8988T (cell line): ENCODE measurements around the gene NME1.
"Not testable (repeated sequence)": the region's sequence is repeated elsewhere in the genome, so short reads cannot be mapped to it uniquely, and the experiment has no call there.

Experiments
- DNase-seq: peaks from one replicate; pipeline ENCODE4 v3.0.0; 2011

Gene NME1

DNA sequence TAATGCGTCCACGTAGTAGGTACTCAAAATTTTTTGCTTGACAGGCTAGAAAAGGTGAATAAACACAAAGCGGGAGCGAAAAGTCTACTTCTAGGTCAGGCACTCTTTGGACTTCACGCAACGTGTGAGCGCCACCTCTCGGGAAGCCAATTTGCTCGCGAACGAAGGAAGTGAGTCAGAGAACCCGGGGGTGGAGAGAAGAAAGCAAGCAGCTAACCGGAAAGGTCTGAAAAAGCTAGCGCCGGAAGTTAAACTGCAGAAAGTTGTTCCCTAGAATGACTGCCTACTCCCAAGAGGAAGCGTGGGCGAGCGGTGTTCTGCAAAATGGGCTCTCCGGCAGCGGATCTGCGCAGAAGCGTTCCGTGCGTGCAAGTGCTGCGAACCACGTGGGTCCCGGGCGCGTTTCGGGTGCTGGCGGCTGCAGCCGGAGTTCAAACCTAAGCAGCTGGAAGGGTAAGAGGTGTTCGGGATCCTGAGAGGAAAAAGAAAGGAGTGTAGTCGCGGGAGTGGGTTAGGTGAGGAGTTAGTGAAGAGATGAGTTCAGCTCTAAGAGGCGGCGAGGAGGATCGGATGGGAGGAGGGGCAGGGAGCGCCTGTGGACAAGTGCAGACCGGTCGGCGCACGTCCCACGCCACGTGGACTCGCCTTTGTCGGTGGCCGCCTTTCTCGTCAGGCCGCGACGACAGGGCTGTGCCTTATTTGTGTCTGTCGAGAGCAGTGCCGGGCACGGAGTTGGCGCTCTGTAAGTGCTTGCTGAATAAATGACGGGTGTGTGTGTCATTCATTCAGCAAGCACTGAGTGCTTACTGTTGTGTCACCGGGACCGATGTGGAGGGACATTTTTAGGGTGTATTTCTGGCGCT is at the start of gene NME1:
Gene NME1, plus strand, starts transcription at position 350 of the 863 bp plus-strand sequence. CDS start 2,096 bp downstream, outside the sequence.
- DNase-seq, result peak; percentile 34

DNA sequence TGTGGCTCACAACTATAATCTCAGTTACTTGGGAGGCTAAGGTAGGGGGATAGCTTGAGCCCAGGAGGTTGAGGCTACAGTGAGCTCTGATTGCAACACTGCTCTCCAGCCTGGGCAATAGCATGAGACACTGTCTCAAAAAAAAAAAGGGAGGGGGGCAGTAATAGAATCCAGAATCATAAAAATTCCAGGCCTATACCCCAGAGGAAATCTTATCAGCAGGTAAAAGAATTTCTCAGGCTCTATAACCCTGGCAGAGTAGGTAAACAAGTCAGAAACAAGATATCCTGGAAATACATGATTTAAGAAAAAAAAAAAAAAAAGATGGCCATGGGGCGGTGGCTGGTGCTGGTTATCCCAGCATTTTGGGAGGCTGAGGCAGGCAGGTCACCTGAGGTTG is 45.6 kb upstream of the NME1 start:
- DNase-seq, result no peak

DNA sequence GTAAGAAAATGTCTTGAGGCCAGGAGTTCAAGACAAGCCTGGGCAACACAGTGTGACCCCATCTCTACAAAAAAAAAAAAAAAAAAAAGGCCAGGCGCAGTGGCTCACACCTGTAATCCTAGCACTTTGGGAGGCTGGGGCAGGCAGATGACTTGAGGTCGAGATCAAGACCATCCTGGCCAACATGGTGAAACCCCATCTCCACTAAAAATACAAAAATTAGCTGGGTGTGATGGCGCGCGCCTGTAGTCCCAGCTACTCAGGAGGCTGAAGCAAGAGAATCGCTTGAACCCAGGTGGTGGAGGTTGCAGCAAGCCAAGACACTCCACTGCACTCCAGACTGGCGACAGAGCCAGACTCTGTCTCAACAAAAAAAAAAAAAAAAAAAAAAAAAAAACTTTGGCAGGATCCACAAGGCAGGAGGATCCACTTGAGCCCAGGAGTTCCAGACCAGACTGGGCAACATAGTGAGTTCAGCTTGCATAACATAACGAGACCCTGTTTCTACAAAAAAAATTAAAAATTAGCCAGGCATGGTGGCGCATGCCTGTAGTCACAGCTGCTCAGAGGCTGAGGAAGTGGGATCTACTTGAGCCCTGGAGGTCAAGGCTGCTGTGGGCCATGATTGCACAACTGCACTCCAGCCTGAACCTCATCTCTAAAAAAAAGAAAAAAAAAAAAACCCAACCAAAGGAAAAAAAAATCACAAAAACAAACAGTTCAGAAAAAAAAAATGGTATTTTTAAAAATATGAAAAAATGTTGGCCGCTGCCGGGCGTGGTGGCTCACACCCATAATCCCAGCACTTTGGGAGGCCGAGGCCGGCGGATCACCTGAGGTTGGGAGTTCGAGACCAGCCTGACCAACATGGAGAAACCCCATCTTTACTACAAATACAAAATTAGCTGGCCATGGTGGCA is 40.8 kb upstream of the NME1 start:
- DNase-seq, result not testable (repeated sequence)

DNA sequence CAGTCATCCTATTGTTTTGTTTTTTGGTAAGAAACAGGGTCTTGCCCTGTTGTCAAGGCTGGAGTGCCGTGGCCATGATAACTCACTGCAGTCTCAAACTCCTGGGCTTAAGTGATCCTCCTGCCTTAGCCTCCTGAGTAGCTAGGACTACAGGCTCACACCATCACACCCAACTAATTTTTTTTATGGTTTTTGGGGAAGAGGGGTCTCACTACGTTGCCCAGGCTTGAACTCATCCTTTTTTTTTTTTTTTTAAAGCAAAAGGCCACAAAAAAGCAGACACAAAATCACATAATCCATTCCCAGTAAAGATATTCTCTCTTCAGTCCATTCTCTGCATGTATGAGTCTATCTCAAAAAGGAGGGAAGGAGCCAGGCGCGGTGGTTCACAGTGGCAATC is 38.2 kb upstream of the NME1 start:
- DNase-seq, result no peak

DNA sequence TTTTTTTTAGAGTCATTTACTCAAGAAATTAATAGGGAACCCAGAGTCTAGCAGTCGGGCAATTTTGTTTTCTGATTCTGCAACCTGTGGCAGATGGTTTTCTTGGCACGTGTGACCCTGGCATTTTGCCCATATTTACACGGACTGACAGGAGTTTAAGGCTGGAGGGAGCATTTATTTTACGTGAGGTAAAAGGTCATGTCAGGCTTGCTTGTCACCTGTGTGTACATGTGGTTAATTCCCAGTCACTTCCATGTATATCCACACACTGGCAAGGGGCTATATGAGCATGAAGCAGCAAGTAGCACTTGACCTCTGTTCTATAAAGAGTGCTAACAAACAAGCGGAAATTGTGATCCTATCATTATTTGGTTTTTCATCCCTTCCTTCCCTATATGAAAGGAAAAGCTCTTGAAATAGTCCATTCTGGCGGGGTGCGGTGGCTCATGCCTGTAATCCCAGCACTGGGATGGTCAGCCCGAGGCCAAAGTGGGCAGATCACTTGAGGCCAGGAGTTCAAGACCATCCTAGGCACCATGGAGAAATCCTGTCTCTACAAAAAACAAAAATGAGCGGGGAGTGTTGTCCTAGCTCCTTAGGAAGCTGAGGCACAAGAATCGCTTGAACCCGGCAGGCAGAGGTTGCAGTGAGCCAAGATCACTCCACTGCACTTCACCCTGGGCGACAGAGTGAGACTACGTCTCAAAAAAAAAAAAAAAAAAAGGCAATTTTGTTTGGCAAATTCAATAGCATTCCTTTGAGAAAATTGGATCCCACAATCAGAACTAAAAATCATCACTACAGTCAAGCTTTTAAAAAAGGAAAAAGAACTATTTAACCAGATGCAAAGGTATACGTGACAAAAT is 34.8 kb upstream of the NME1 start:
- no peak for DNase-seq

DNA sequence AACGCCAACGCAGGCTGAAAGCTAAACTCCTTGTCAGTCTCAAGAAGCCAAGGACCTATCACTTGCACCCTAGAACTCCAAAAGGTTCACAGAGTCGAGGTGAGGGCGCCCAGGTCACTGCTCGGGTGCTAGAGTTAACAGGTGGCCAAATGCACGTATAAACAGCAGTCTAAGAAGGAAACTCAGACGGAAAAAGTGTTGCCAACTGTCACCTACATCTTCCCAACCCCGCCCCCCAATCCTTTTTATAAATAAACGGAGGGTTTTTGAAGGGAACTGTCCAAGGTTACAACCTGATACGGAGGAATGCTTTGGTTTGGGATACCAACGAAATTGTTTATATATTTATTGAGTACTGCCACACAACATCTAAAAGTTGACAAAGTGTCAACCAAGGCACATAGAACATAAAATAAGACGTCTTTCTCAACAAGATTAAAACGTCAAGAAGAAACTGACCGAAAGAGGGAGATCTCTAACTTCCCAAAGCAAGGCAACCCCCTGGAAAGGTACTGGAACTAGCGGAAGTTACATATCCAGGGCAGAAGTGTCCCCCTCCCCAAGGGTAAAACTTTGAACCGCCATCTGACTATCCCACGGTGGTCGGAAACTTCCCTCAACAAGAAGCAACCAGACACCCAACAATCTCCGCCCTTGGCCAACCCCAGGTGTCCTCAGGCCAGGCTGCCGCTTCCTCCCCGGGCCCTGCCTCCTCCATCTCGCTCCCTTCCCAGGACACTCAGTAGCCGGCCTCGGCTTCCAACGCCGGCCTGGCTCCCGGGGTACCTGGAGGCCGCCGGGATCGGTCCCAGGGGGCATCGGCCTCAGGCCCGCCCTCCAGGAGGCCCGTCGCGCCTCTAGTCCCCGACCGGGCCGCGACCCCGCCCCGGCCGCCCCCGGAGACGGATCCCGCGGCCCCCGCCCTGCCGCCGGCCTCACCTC is 33.7 kb upstream of the NME1 start:
- no peak for DNase-seq

DNA sequence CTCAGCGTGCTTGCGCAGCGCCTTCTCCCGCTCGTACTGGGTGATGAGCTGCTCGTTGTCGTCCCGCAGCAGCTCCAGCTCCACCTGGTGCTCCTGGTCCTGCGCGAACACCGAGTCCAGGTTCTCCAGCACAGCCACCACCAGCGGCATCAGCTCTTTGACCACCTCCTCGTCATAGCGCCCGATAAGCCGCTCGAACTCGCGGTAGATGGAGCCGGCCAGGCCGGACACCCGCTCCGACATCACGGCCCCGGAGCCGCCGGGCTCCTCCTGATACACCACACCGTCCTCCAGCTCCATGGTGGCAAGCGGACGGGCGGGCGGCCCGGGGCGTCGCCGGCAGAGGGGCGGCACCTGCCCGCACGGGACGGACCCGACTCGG is 33.0 kb upstream of the NME1 start:
- peak; percentile 34 for DNase-seq

DNA sequence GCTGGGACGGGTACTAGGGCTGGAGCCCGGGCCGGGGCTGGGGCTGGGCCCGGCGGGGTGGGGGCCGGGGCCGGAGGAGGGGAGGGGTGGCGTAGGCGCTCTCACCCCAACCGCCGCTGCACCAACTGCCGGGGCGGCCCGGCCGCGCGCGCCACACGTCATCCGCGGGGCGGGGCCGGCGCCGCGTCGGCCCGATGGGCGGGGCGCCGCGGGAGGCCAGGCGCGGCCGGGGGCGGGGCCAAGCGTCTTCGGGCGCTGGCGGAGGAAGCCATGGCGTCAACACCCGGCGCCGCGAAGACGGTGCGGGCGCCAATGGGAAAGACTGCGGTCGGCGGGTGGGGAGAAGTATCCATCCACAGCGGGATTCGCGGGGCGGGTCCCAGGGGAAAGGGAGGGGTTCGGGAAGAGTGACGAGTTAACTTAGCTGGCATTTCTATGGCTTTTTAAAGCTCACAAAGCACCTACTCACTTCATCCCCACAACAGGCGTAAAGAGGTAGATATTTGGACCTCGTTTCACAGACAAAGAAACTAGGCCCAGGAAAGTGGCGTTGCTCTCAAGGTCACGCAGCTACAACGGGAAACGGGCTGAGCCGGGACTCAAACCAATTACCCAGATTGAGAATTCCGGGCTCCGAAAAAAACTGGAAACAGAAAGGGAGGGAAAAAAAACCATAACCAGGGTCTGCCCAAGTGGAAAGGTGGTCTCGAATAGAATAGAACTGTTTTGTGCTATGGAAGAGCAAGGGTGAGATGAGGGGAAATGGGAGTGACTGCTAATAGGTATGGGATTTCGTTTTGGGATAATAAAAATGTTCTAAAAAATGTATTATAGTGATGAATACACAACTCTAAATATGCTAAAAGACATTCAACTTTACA is 32.4 kb upstream of the NME1 start, which contains the start of gene SPAG9:
Gene SPAG9, minus strand, starts transcription at position 130 of the 881 bp plus-strand sequence. CDS start 212 bp downstream, outside the sequence.
- peak; percentile 82 for DNase-seq

DNA sequence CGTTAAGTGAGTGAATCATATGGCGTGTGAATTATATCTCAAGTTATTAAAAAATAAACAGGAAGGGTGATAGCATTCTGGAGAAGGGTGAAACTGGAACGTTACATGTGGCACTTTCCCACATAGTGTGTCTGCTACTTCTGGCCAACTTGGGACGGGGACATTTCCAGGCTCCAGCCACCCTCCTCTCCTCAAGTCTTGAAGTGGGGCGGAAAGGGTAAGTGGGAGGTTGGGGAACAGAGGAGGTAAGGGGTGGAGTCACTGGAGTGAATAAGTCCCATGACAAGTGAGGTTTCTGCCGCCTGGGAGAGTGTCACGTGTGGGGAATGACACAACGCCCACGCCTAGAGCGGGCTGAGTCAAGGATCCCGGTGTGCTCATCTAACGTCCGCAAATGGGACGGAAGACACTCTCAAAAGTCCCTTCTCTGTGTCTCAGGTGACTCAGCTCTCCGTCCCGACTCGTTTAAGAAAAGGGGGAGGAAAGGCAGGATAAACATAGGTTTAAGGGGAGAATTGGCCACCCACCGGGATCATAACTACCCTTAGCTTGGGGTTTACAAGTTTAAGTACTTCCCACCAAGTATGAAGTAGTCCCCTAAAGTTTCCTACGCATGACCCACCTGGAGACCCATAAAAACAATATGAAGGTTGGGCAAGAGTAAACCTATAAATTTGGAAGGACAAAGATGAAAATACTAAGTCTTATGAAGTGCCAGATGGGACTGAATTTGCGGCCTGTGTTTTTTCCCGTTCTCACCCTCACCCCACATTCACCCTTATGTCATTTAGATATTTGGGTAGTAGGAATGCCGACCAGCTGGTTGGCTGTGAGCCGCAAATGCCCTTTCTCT is 31.5 kb upstream of the NME1 start:
- peak; percentile 58 for DNase-seq

DNA sequence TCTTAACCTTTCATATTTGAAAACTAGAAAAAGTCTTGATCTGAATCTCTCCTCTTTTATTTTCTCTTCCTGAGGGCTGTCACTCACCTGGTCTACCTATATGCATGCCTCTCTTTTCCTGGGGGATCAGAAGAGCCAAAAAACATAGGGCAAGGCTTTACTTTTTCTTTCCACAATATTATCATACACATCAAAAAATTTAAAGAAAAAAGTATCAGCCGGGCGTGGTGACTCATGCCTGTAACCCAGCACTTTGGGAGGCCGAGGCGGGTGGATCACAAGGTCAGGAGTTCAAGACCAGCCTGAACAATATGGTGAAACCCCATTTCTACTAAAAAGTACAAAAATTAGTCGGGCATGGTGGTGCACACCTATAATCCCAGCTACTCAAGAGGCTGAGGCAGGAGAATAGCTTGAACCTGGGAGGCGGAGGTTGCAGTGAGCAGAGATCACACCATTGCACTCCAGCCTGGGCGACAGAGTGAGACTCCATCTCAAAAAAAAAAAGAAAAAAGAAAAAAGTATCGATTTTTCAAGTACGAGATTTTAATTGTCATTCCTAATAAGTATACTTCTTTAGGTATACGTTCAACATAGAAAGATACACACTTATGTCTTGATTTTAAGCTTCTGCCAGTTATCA is 30.8 kb upstream of the NME1 start:
- DNase-seq, result not testable (repeated sequence)

DNA sequence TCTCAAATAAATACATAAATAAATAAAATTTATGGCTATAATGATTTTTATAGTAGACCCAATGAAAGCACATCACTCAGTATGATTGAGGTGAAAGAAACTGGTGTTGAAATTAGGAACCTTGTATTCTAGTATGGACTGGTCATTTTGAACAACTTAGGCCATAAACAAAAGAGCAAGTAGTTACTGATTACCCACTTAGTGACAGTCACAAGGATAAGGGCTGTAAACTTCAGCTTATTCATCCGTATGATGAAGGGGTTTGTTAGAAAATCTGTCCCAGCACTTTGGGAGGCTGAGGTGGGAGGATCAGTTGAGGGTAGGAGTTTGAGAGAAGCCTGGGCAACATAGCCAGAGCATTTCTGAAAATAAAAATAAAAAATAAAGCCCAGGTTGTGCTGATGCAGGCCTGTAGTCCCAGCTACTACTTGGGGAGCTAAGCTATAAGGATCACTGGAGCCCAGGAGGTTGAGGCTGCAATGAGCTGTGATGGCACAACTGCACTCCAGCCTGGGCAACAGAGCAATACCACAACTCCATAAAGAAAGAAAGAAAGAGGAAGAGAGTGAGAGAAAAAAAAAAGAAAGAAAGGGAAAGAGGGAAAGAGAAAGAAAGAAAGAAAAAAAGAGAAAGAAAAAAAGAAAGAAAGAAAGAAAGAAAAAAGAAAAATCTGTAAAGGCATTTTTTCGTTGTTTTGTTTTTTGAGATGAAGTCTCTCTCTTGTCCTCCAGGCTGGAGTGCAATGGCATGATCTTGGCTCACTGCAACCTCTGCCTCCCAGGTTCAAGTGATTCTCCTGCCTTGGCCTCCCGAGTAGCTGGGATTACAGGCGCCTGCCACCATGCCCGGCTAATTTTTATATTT is 28.5 kb upstream of the NME1 start:
- DNase-seq, result no peak

DNA sequence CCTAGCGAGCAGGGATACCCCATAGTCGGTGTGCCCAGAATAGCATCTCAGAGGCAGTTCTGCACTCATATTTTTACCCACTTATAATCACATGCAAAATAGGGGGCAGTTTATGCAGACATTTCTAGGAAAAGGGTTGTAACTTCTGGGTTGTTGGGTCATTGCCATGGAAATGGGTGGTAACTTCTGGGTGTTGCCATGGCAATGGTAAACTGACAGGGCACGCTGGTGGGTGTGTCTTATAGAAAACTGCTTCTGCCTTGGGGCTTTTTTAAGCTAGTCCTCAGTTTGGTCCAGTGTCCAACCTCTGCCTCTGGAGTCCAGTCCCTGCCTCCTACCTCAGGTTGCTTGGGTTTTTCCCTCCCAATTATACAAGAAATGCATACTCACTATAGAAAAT is 25.3 kb upstream of the NME1 start:
- no peak for DNase-seq

DNA sequence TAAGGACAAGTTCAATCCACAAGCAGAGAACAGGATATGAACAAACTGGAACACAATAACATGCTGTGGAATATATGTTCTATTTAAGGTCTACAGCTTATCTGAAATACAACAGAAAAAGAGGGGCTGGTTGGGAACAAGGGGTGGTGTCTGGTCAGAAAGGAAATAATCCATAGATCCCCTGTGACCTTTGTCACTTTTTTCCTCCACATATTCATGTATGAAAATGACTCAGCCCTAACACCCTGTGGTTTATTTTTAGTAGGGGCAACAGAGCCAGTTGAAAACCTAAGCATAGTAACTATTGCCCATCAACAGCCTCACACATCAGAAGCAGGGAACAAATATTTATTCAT is 20.4 kb upstream of the NME1 start:
- DNase-seq, result no peak

DNA sequence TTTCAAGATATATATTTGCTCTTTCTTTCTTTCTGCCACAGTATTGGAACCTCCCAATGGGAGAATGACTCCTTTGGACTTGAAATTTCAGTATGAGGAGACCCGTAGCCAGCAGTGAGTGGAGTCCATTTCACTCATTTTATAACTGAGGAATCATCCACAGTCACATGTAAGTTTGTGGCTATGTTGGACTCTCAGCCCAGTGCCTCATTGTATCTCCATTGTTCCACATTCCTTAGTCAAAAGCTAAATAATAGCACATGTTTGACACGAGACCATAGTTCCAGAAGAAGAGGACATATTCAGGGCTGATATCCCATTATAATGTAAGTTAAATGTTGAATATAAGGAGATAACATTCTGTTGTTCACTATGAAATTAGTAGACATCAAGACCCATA is 20.0 kb upstream of the NME1 start:
- DNase-seq, result no peak

DNA sequence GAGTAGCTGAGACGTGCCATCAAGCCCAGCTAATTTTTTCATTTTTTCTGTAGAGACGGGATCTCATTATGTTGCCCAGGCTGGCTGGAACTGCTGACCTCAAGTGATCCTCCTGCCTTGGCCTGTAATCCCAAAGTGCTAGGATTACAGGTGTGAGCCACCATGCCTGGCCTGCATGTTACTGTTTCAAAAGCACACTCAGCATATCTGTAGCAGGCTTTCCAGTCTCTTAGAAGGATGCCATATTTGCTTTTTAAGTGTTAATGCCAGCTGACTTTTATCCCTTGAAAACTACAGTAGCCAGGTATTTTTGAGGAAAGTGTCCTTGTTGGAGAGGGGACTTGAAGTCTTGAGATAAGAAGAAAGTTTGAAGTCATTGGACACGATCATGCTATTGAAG is 17.4 kb upstream of the NME1 start:
- DNase-seq, result no peak

DNA sequence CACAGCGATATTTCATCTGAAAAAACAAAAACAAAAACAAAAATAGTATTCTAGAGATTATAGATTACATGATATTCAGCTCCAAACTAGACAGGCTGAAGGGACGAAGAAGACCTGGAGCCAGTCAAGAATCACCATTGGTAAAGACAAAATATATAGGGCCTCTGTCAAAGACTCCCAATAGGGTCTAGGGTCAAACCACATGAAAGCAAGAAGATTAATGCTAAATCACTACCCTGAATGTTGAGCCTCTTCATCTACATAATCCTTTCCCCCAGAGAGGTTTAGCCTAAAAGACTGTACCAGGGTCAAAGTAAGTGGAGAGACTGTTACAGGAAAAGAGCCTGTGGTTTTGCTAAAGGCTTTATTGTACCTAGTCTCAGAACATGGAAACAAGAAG is 10.8 kb upstream of the NME1 start:
- no peak for DNase-seq

DNA sequence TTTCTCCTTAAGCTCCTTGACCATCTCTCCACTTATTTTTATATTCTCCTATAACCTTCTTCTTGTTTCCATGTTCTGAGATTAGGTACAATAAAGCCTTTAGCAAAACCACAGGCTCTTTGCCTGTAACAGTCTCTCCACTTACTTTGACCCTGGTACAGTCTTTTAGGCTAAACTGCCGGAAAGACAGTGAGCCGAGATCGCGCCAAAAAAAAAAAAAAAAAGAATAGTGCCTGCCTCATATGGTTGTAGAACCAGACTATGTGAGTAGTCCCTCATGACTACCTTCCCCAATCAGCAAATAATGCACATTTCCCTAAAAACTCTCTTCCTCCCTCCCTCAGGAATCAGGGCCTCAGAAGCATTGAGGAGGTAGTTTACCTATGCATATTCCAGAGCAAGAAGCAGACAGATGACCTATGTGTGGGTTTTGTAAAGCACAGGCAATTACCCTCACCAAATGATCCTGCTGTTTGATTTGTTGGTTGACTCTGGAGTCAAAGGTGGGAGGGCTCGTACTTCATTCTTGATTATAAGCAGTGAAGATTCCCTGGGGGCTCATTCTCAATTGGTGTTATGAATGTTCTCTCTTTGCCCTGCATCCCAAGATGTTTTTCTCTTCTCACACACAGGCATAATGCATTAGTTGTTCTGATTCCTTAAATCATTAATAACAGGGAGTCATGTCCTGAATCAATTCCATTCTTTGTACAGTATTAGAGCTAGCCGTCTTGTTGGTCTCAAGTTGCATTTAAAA is 8.9 kb upstream of the NME1 start:
- DNase-seq, result no peak
